GM13976 (cell line): Measurements from ENCODE around the gene ACADVL.

Source experiments
- DNase-seq: peaks from one replicate; pipeline ENCODE4 v3.0.0; 2012; ENCODE audit warnings: low spot score
- CTCF ChIP-seq: IDR thresholded peaks from 2 replicates; pipeline ENCODE4 v1.5.1; 2012; ENCODE audit warnings: borderline replicate concordance, mild to moderate bottlenecking; ENCODE audit not compliant: insufficient read depth; ENCODE audit errors: extremely low read depth, missing control alignments, control extremely low read depth
- in situ Hi-C: fragments of 300-500 bp; cut with MboI; formaldehyde crosslinking; loops from one replicate; pipeline ENCODE4 v1.12.0; 2022; ENCODE audit warnings: low sequenced_read_pairs, mixed read lengths, inconsistent platforms; ENCODE audit not compliant: unreplicated experiment

Gene ACADVL

GRCh38 chr17:7260651-7261378 is 41.1 kb downstream of the ACADVL start:
- in situ Hi-C loops, result no loop called here
- no peak for TF ChIP-seq CTCF
- peak; percentile 65 for DNase-seq

GRCh38 chr17:7261379-7262191 is 41.8 kb downstream of the ACADVL start:
- no peak for TF ChIP-seq CTCF
- in situ Hi-C loops, result no loop called here
- peak; percentile 71 for DNase-seq

- TF ChIP-seq CTCF, result no peak
- DNase-seq, result no peak
- in situ Hi-C loops, result no loop called here
Measured at GRCh38 chr17:7262192-7262934, 42.6 kb downstream of the ACADVL start, which contains the start of gene CLDN7. Gene CLDN7 (minus strand): TSS chr17:7262478. CDS start chr17:7262043, 435 bp downstream.

- in situ Hi-C loops, result no loop called here
- TF ChIP-seq CTCF, result no peak
- no peak for DNase-seq
Measured at GRCh38 chr17:7262935-7263800, 43.4 kb downstream of the ACADVL start.

- TF ChIP-seq CTCF, result no peak
- no peak for DNase-seq
- in situ Hi-C loops, result no loop called here
Measured at GRCh38 chr17:7263801-7264078, 44.0 kb downstream of the ACADVL start.

GRCh38 chr17:7266784-7267183 is 47.0 kb downstream of the ACADVL start:
- no peak for TF ChIP-seq CTCF
- no peak for DNase-seq
- in situ Hi-C loops, result no loop called here
